ENCODE results near the gene NLRC4.

Gene NLRC4

DNA sequence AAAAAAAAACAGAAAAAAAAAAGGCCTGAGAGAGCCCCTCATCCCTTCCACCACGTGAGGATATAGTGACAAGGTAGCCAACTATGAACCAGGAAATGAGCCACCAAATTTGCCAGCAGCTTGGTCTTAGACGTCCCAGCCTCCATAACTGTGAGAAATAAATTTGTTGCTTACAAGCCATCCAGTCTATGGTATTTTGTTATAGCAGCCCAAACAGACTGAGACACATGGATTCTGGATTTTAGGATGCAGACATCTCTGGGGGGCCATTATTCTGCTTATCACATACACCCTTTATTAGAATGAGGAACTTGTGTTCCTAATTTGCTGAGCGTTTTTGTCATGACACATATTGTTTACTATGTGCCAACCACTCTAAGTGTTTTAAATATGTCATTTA, 7.6 kb upstream of the NLRC4 start:
- TF ChIP-seq, protein P1, sequence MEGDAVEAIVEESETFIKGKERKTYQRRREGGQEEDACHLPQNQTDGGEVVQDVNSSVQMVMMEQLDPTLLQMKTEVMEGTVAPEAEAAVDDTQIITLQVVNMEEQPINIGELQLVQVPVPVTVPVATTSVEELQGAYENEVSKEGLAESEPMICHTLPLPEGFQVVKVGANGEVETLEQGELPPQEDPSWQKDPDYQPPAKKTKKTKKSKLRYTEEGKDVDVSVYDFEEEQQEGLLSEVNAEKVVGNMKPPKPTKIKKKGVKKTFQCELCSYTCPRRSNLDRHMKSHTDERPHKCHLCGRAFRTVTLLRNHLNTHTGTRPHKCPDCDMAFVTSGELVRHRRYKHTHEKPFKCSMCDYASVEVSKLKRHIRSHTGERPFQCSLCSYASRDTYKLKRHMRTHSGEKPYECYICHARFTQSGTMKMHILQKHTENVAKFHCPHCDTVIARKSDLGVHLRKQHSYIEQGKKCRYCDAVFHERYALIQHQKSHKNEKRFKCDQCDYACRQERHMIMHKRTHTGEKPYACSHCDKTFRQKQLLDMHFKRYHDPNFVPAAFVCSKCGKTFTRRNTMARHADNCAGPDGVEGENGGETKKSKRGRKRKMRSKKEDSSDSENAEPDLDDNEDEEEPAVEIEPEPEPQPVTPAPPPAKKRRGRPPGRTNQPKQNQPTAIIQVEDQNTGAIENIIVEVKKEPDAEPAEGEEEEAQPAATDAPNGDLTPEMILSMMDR (conservative IDR thresholded peaks at IDR 0.05; ENCODE audit: low read depth) = no peak
- ChIA-PET POLR2A (ENCODE audit: low non-redundant PET) (no interaction called here), CTCF (no interaction called here)
- DNase-seq (ENCODE audit: low spot score) = no peak
- H3K27ac ChIP-seq = no peak overlapping the region

DNA sequence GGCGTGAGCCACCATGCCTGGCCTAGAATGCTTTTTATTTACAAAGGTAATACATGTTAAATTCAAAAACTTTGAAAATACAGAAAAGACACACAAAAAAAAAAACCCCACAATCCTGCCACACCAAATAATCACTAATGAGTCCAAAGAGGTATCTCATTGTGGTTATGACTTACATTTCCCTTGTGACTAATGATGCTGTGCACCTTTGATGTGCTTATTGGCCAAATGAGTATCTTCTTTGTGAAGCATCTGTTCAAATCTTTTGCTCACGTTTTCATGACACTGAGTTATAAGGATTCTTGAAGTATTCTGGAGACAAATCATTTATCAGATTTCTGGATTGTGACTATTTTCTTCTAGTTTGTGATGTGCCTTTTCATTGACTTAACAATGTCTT, 6.4 kb upstream of the NLRC4 start:
- no peak for DNase-seq (ENCODE audit: low spot score)
- ChIA-PET CTCF (no interaction called here), POLR2A (ENCODE audit: low non-redundant PET) (no interaction called here)
- TF ChIP-seq, protein P1 (conservative IDR thresholded peaks at IDR 0.05; ENCODE audit: low read depth) = no peak
- H3K27ac ChIP-seq = no peak overlapping the region

DNA sequence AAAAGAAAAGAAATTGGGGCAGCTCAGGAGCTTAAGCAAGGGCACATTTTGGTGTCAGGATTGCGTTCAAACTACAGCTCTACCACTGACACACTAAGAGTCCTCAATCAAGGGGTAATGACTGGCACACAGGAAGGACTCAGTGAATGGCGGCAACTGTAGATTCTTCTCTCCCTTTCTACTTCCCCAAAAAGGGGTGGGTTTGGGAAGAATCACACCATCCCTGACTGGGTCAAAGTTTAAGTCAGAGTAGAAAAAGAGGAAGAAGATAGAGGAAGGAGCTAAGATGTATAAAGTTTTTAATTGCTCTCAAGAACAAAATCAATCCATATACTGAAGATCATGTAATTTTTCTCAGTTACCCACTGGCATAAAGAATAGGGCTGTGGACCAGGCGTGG, 2.6 kb downstream of the NLRC4 start:
- DNase-seq (ENCODE audit: low spot score) = no peak
- no peak overlapping the region for H3K27ac ChIP-seq
- ChIA-PET POLR2A (ENCODE audit: low non-redundant PET) (no interaction called here), CTCF (no interaction called here)
- TF ChIP-seq, protein P1 (conservative IDR thresholded peaks at IDR 0.05; ENCODE audit: low read depth) = no peak

DNA sequence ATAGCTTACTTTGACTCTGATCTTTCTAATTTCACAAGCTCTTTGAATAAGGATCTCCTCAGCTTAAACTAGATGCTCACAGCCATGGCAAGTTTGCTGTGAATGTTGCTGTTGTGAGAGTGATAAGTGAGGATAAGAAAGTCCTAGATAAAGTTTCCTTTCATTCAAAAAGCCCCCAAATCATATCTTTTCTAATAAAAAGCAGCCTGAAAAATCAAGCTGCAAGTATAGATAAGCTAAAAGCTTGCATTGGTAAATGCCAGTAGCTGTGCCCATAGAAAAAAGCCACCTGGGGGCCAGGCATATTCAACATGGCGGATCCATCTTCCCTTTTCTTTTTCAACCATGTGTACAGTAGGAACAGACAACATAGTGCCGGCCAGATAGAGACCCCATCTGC, 4.3 kb downstream of the NLRC4 start:
- H3K27ac ChIP-seq = no peak overlapping the region
- ChIA-PET CTCF (interaction anchor here (0.7 kb wide), 1 partner anchor 22 kb away, joined by 3 read pairs; no protein-coding TSS in a partner anchor), POLR2A (ENCODE audit: low non-redundant PET) (no interaction called here)
- TF ChIP-seq, protein P1 (conservative IDR thresholded peaks at IDR 0.05; ENCODE audit: low read depth) = no peak
- no peak for DNase-seq (ENCODE audit: low spot score)

DNA sequence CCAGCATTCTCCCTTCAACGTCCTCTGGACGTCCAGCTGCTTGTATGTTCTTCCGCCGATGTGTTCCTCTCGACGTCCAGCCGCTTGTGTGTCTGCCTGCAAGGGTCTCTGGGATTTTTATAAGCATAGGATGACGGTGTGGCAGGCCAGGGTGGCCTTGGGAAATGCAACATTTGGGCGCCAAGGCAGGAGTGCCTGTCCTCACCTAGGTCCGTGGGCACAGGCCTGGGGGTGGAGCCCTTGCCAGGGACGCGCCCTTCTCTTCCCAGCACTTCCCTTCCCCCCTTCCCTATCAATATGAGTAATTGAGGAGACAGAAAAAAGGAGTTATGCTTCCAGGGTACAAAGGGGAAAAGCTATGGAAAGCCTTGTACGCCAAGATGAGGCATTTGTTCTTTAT, 6.4 kb downstream of the NLRC4 start:
- DNase-seq (ENCODE audit: low spot score) = no peak
- ChIA-PET POLR2A (ENCODE audit: low non-redundant PET) (no interaction called here), CTCF (no interaction called here)
- TF ChIP-seq, protein P1 (conservative IDR thresholded peaks at IDR 0.05; ENCODE audit: low read depth) = no peak
- no peak overlapping the region for H3K27ac ChIP-seq

DNA sequence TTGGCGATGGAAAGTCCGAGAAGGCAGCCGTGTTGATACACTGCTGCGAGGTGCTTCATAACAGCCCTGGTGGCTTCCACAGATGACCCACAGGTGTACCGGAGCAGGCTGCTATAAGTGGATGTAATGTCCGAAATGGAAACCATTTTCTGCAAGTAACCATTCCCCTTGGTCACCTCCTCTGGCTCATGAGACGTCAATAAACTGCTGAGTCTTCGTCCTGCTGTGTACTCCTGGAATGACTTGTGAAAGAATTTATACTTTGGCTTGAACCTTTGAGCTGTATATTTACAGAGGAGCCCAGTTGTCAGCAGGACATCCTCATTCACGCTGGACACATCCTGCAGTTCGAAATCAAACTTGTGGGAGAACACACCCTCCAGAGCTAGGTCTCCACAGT, 14.4 kb downstream of the NLRC4 start:
- CTCF ChIA-PET = no interaction called here
- no peak for DNase-seq (ENCODE audit: low spot score)
- TF ChIP-seq, protein P1 (conservative IDR thresholded peaks at IDR 0.05; ENCODE audit: low read depth) = no peak
- POLR2A ChIA-PET (ENCODE audit: low non-redundant PET) = no interaction called here
- no peak overlapping the region for H3K27ac ChIP-seq

DNA sequence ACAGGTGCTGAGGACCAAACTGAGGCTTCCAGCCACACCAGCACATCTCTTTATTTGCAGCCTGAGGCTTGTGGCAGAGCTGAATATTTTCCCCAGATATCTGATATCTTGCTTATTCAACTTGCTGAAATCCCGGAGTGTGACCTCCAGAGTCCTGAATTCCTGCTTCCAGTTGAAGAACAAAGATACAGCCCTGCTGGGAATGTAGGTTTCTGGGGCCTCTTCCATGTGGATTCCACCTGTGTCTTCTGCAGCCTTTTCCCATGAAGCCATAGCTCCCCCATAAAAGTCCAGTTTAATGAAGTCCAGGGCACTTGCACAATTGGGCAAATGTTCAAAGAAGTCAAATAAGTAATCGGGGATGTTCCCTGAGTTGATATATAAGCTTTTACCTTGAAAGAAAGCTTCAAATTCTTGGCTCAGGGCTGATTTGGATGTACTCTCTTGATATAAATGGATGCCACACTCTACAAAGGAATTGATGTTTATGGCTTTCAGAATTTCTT, 14.9 kb downstream of the NLRC4 start:
- no peak overlapping the region for H3K27ac ChIP-seq
- no peak for DNase-seq (ENCODE audit: low spot score)
- CTCF ChIA-PET = no interaction called here
- POLR2A ChIA-PET (ENCODE audit: low non-redundant PET) = no interaction called here
- TF ChIP-seq, protein P1 (conservative IDR thresholded peaks at IDR 0.05; ENCODE audit: low read depth) = no peak

Measured in RWPE1 (cell line).